ENCODE data around the gene NECAB2.
"Not testable (repeated sequence)": the region's sequence is repeated elsewhere in the genome, so short reads cannot be mapped to it uniquely, and the experiment has no call there.

The NECAB2 gene

GRCh38 chr16:83948914-83949723 is 18.9 kb upstream of the NECAB2 start:
- H3K4me1 ChIP-seq (ENCODE audit: insufficient read depth, low read length, poor library complexity, severe bottlenecking) = peaks cover 11% of the 10 kb centered on the region
- H3F3A ChIP-seq (ENCODE audit: low read depth) = no peaks in the 10 kb centered on the region
- no peaks in the 10 kb centered on the region for H3K27me3 ChIP-seq (ENCODE audit: insufficient read depth, low read length, poor library complexity, severe bottlenecking)
- no peak overlapping the region for H3K9ac ChIP-seq (ENCODE audit: low read depth, low read length, poor library complexity, severe bottlenecking)
- no peaks in the 10 kb centered on the region for H3K9me3 ChIP-seq (ENCODE audit: insufficient read depth, low read depth, low read length)
- H3K4me3 ChIP-seq (ENCODE audit: low read length, poor library complexity, severe bottlenecking) = no peak overlapping the region
- no peaks in the 10 kb centered on the region for H4K20me1 ChIP-seq (ENCODE audit: insufficient read depth, low read length, poor library complexity, severe bottlenecking)
- H3K36me3 ChIP-seq (ENCODE audit: insufficient read depth, low read length) = no peaks in the 10 kb centered on the region
- TF ChIP-seq CTCF (conservative IDR thresholded peaks at IDR 0.05; ENCODE audit: low read length) (no peak), EZH2phosphoT487 (IDR thresholded peaks at IDR 0.05; ENCODE audit: borderline replicate concordance) (no peak)
- no peak overlapping the region for H2AFZ ChIP-seq (ENCODE audit: low read length)
- H3K9me2 ChIP-seq (replicated peaks; ENCODE audit: low read depth, low read length) = no peaks in the 10 kb centered on the region
- no peak overlapping the region for H3K4me2 ChIP-seq (ENCODE audit: low read depth, low read length, poor library complexity, severe bottlenecking)
- H3K79me2 ChIP-seq (ENCODE audit: insufficient read depth, low read length) = no peaks in the 10 kb centered on the region

GRCh38 chr16:83949724-83950001 is 18.4 kb upstream of the NECAB2 start:
- H3K27me3 ChIP-seq (ENCODE audit: insufficient read depth, low read length, poor library complexity, severe bottlenecking) = no peaks in the 10 kb centered on the region
- H4K20me1 ChIP-seq (ENCODE audit: insufficient read depth, low read length, poor library complexity, severe bottlenecking) = no peaks in the 10 kb centered on the region
- TF ChIP-seq CTCF (conservative IDR thresholded peaks at IDR 0.05; ENCODE audit: low read length) (no peak), EZH2phosphoT487 (IDR thresholded peaks at IDR 0.05; ENCODE audit: borderline replicate concordance) (no peak)
- no peaks in the 10 kb centered on the region for H3K9me3 ChIP-seq (ENCODE audit: insufficient read depth, low read depth, low read length)
- peaks cover 11% of the 10 kb centered on the region for H3K4me1 ChIP-seq (ENCODE audit: insufficient read depth, low read length, poor library complexity, severe bottlenecking)
- H3K9me2 ChIP-seq (replicated peaks; ENCODE audit: low read depth, low read length) = no peaks in the 10 kb centered on the region
- no peak overlapping the region for H2AFZ ChIP-seq (ENCODE audit: low read length)
- H3K36me3 ChIP-seq (ENCODE audit: insufficient read depth, low read length) = no peaks in the 10 kb centered on the region
- no peaks in the 10 kb centered on the region for H3K79me2 ChIP-seq (ENCODE audit: insufficient read depth, low read length)
- no peak overlapping the region for H3K4me2 ChIP-seq (ENCODE audit: low read depth, low read length, poor library complexity, severe bottlenecking)
- H3K4me3 ChIP-seq (ENCODE audit: low read length, poor library complexity, severe bottlenecking) = no peak overlapping the region
- no peak overlapping the region for H3K9ac ChIP-seq (ENCODE audit: low read depth, low read length, poor library complexity, severe bottlenecking)
- H3F3A ChIP-seq (ENCODE audit: low read depth) = no peaks in the 10 kb centered on the region

GRCh38 chr16:83950862-83951399 is 17.1 kb upstream of the NECAB2 start:
- not testable (repeated sequence) for H3K9me2 ChIP-seq (replicated peaks; ENCODE audit: low read depth, low read length)

GRCh38 chr16:83951544-83951943 is 16.5 kb upstream of the NECAB2 start:
- Histone ChIP-seq H2AFZ (ENCODE audit: low read length) (no peak overlapping the region), H3K9me3 (ENCODE audit: insufficient read depth, low read depth, low read length) (no peaks in the 10 kb centered on the region), H3K4me2 (ENCODE audit: low read depth, low read length, poor library complexity, severe bottlenecking) (no peak overlapping the region), H3K9ac (ENCODE audit: low read depth, low read length, poor library complexity, severe bottlenecking) (no peak overlapping the region), H3K9me2 (replicated peaks; ENCODE audit: low read depth, low read length) (no peaks in the 10 kb centered on the region), H3F3A (ENCODE audit: low read depth) (no peaks in the 10 kb centered on the region), H3K27me3 (ENCODE audit: insufficient read depth, low read length, poor library complexity, severe bottlenecking) (no peaks in the 10 kb centered on the region), H3K4me3 (ENCODE audit: low read length, poor library complexity, severe bottlenecking) (no peak overlapping the region), H4K20me1 (ENCODE audit: insufficient read depth, low read length, poor library complexity, severe bottlenecking) (no peaks in the 10 kb centered on the region), H3K36me3 (ENCODE audit: insufficient read depth, low read length) (no peaks in the 10 kb centered on the region), H3K4me1 (ENCODE audit: insufficient read depth, low read length, poor library complexity, severe bottlenecking) (peaks cover 11% of the 10 kb centered on the region), H3K79me2 (ENCODE audit: insufficient read depth, low read length) (no peaks in the 10 kb centered on the region)
- no peak for TF ChIP-seq EZH2phosphoT487 (IDR thresholded peaks at IDR 0.05; ENCODE audit: borderline replicate concordance)
- TF ChIP-seq CTCF (conservative IDR thresholded peaks at IDR 0.05; ENCODE audit: low read length) = no peak

More at GRCh38 chr16:83950862-83951399, 17.1 kb upstream of the NECAB2 start:
- not testable (repeated sequence) for H3K9me3 ChIP-seq (ENCODE audit: insufficient read depth, low read depth, low read length); H3F3A ChIP-seq (ENCODE audit: low read depth); H3K79me2 ChIP-seq (ENCODE audit: insufficient read depth, low read length); H3K4me2 ChIP-seq (ENCODE audit: low read depth, low read length, poor library complexity, severe bottlenecking); H3K36me3 ChIP-seq (ENCODE audit: insufficient read depth, low read length); H4K20me1 ChIP-seq (ENCODE audit: insufficient read depth, low read length, poor library complexity, severe bottlenecking); H3K27me3 ChIP-seq (ENCODE audit: insufficient read depth, low read length, poor library complexity, severe bottlenecking); H3K4me3 ChIP-seq (ENCODE audit: low read length, poor library complexity, severe bottlenecking); H3K9ac ChIP-seq (ENCODE audit: low read depth, low read length, poor library complexity, severe bottlenecking); H2AFZ ChIP-seq (ENCODE audit: low read length)
- peaks cover 11% of the 10 kb centered on the region for H3K4me1 ChIP-seq (ENCODE audit: insufficient read depth, low read length, poor library complexity, severe bottlenecking)
